Measurements from ENCODE around the gene PSMC5. TPM values are rescaled to one million over a fixed set of nuclear protein-coding genes. Genes with fewer than 3 reads are reported as not detected.
A peak's percentile ranks its signal among the peaks of the same experiment; 100 is the strongest.
"Not testable (repeated sequence)": the region's sequence is repeated elsewhere in the genome, so short reads cannot be mapped to it uniquely, and the experiment has no call there.

PSMC5 gene
- total RNA-seq, result 185 and 204 TPM in 2 replicates

- intact Hi-C loops (cut with micrococcal nuclease), result loop anchor here (1.0 to 5.0 kb wide), 4 partner anchors 16 to 680 kb away; partner anchors contain the start of genes CCDC47, CEP95, DDX5 and LIMD2
- H3K36me3 Mint-ChIP-seq (ENCODE audit: low read depth), result peaks cover 94% of the 10 kb centered on the region
- H3K27me3 Mint-ChIP-seq (ENCODE audit: low read depth), result no peaks in the 10 kb centered on the region
- H3K4me3 Mint-ChIP-seq (ENCODE audit: low read depth), result peak within 1 kb of the TSS; percentile 94
- peaks cover 56% of the 10 kb centered on the region for H3K4me1 Mint-ChIP-seq (ENCODE audit: low read depth)
- no peaks in the 10 kb centered on the region for H3K9me3 Mint-ChIP-seq
- peak; percentile 94 for DNase-seq (ENCODE audit: low spot score)
- H3K27ac Mint-ChIP-seq, result peak within 1 kb of the TSS; percentile 99
These were observed at the start of gene PSMC5, which contains the start of gene FTSJ3 for GRCh38 chr17:63827002-63827800. Gene PSMC5, plus strand, starts transcription at chr17:63827431. Its CDS starts 60 bp downstream, at chr17:63827491. Gene FTSJ3, minus strand, starts transcription at chr17:63827663. Its CDS starts 761 bp downstream, at chr17:63826902.

DNA sequence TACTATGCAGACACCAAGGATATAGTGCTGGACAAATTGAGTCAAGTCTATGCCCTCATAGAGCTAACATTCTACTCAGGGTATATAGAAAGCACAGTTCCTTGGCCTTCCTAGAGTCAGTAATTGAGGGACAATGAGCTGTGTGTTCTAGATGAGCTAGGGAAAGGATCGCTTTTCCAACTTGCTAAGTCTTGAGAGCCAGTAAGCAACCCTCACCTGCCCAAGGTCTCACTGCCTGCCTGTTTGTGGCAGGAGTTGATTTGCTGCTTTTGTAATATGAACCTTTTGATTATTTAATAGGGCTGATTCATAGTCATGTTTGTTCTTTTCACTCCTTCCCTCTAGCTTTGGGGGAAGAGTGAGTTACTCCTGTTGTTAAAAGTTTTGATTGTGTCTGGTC is 46.7 kb upstream of the PSMC5 start:
- Mint-ChIP-seq H3K9me3 (no peaks in the 10 kb centered on the region), H3K27me3 (ENCODE audit: low read depth) (no peaks in the 10 kb centered on the region), H3K27ac (peak overlapping the region; percentile 9), H3K4me1 (ENCODE audit: low read depth) (peaks cover 54% of the 10 kb centered on the region), H3K4me3 (ENCODE audit: low read depth) (no peak overlapping the region), H3K36me3 (ENCODE audit: low read depth) (peaks cover 59% of the 10 kb centered on the region)
- no peak for DNase-seq (ENCODE audit: low spot score)
- intact Hi-C loops (cut with micrococcal nuclease), result no loop called here

DNA sequence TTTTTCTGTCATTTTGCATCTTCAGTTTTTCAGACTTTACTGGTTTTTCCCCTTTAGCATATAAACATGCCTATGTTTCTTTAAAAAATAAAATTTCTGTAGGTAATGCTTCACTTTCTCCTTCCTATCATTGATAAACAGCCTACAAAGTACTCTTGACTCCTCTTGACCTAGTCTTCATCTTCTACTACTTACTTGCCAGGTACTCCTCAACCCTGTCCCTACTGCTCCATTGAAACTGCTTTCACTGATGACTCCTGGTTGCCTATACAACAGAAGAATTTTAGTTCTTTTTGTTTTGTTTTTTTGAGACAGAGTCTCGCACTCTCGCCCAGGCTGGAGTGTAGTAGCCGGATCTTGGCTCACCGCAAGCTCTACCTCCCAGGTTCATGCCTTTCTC is 46.3 kb upstream of the PSMC5 start:
- Mint-ChIP-seq H3K4me3 (ENCODE audit: low read depth) (no peak overlapping the region), H3K36me3 (ENCODE audit: low read depth) (peaks cover 61% of the 10 kb centered on the region), H3K4me1 (ENCODE audit: low read depth) (peaks cover 54% of the 10 kb centered on the region), H3K27ac (peak overlapping the region; percentile 29), H3K27me3 (ENCODE audit: low read depth) (no peaks in the 10 kb centered on the region), H3K9me3 (no peaks in the 10 kb centered on the region)
- DNase-seq (ENCODE audit: low spot score), result no peak
- intact Hi-C loops (cut with micrococcal nuclease), result no loop called here

DNA sequence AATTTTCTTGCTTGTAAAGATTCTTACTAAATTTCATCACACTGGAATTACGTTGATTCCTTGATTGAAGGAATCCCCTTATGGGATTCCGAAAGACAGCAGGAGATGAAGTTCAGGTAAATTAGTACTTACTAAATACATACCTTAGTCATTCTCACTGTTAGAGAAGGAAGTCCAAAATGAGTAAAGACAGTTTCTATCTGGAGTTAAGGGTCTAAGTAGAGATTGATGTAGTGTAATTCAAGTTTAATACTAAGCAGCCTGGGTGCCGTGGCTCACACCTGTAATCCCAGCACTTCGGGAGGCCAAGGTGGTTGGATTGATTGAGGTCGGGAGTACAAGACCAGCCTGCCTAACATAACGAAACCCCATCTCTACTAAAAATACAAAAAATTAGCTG is 43.7 kb upstream of the PSMC5 start:
- no peak for DNase-seq (ENCODE audit: low spot score)
- Mint-ChIP-seq H3K27ac (peak overlapping the region; percentile 18), H3K27me3 (ENCODE audit: low read depth) (no peaks in the 10 kb centered on the region), H3K36me3 (ENCODE audit: low read depth) (peaks cover 52% of the 10 kb centered on the region), H3K9me3 (no peaks in the 10 kb centered on the region), H3K4me3 (ENCODE audit: low read depth) (no peak overlapping the region), H3K4me1 (ENCODE audit: low read depth) (peaks cover 39% of the 10 kb centered on the region)
- intact Hi-C loops (cut with micrococcal nuclease), result no loop called here

GRCh38 chr17:63785556-63785955 is 41.7 kb upstream of the PSMC5 start:
- Mint-ChIP-seq H3K27me3 (ENCODE audit: low read depth) (no peaks in the 10 kb centered on the region), H3K27ac (no peak overlapping the region)
- intact Hi-C loops (cut with micrococcal nuclease), result no loop called here

DNA sequence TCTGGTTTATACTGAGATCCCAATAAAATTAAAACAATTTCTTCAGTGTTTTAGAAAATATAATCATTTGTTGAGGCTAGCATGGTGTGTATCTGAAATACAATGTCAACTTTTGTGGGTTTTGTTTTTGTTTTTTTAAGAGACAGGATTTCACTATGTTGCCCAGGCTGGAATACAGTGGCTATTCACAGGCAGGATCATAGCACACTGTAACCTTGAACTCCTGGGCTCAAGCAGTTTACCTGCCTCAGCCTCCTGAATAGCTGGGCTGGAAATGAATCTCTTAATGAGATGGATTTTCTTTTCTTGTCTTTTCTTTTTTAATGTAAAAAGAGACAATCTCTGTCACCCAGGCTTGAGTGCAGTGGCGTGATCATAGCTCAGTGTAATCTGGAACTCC is 41.1 kb upstream of the PSMC5 start:
- no peaks in the 10 kb centered on the region for H3K9me3 Mint-ChIP-seq
- peaks cover 43% of the 10 kb centered on the region for H3K36me3 Mint-ChIP-seq (ENCODE audit: low read depth)
- no peak overlapping the region for H3K27ac Mint-ChIP-seq
- no peak for DNase-seq (ENCODE audit: low spot score)
- no peaks in the 10 kb centered on the region for H3K27me3 Mint-ChIP-seq (ENCODE audit: low read depth)
- peaks cover 26% of the 10 kb centered on the region for H3K4me1 Mint-ChIP-seq (ENCODE audit: low read depth)
- intact Hi-C loops (cut with micrococcal nuclease), result no loop called here
- no peak overlapping the region for H3K4me3 Mint-ChIP-seq (ENCODE audit: low read depth)

More at GRCh38 chr17:63785556-63785955, 41.7 kb upstream of the PSMC5 start:
- DNase-seq (ENCODE audit: low spot score), result no peak
- peaks cover 30% of the 10 kb centered on the region for H3K4me1 Mint-ChIP-seq (ENCODE audit: low read depth)
- H3K9me3 Mint-ChIP-seq, result no peaks in the 10 kb centered on the region
- peaks cover 47% of the 10 kb centered on the region for H3K36me3 Mint-ChIP-seq (ENCODE audit: low read depth)
- H3K4me3 Mint-ChIP-seq (ENCODE audit: low read depth), result no peak overlapping the region

DNA sequence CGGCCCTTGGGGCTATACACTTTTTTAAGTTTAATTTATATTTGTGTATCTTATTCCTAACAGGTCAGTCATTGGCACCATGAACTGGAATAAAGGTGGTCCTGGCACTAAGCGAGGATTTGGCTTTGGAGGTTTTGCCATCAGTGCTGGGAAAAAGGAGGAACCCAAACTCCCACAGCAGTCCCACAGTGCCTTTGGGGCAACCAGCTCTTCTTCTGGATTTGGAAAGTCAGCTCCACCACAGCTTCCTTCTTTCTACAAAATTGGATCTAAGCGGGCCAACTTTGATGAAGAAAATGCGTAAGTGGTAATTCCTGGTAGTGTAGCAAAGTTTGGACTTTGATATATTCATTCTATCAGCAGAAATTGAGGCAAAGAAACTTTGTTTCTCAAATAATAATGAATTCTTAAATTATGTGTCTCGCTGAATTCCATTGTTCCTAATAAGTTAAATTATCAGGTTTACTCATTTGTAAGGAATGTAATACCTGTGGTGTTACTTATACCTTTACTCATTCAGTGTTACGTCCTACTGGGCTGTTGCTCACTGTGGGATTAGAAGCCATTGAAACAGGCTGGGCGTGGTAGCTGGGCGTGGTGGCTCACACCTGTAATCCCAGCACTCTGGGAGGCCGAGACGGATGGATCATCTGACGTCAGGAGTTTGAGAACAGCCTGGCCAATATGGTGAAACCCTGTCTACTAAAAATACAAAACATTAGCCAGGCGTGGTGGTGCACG is 40.1 kb upstream of the PSMC5 start:
- H3K4me1 Mint-ChIP-seq (ENCODE audit: low read depth), result peaks cover 24% of the 10 kb centered on the region
- H3K4me3 Mint-ChIP-seq (ENCODE audit: low read depth), result no peak overlapping the region

DNA sequence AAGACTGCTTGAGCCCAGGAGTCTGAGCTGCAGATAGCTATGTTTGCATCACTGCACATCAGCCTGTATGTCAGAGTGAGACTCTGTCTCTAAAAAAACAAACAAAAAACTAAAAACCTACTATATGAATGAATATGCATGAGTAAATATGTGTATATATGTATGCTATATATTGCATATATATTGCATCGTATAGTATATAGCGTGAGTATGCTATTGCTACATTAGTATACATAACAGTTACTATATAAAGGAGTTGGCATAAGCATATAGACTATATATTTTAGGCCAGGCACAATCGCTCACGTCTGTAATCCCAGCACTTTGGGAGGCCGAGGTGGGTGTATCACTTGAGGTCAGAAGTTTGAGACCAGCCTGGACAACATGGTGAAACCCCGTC is 37.2 kb upstream of the PSMC5 start:
- Mint-ChIP-seq H3K4me3 (ENCODE audit: low read depth) (no peak overlapping the region), H3K36me3 (ENCODE audit: low read depth) (peaks cover 54% of the 10 kb centered on the region), H3K9me3 (no peaks in the 10 kb centered on the region), H3K27ac (no peak overlapping the region), H3K27me3 (ENCODE audit: low read depth) (no peaks in the 10 kb centered on the region), H3K4me1 (ENCODE audit: low read depth) (peaks cover 7% of the 10 kb centered on the region)
- intact Hi-C loops (cut with micrococcal nuclease), result no loop called here
- no peak for DNase-seq (ENCODE audit: low spot score)

More for the DNA sequence above, 40.1 kb upstream of the PSMC5 start:
- no peaks in the 10 kb centered on the region for H3K27me3 Mint-ChIP-seq (ENCODE audit: low read depth)
- no peak for DNase-seq (ENCODE audit: low spot score)
- no peak overlapping the region for H3K27ac Mint-ChIP-seq
- peaks cover 46% of the 10 kb centered on the region for H3K36me3 Mint-ChIP-seq (ENCODE audit: low read depth)
- intact Hi-C loops (cut with micrococcal nuclease), result no loop called here
- no peaks in the 10 kb centered on the region for H3K9me3 Mint-ChIP-seq

- Mint-ChIP-seq H3K9me3 (no peaks in the 10 kb centered on the region), H3K27me3 (ENCODE audit: low read depth) (no peaks in the 10 kb centered on the region), H3K36me3 (ENCODE audit: low read depth) (peaks cover 61% of the 10 kb centered on the region), H3K4me1 (ENCODE audit: low read depth) (peaks cover 3% of the 10 kb centered on the region), H3K27ac (no peak overlapping the region), H3K4me3 (ENCODE audit: low read depth) (no peak overlapping the region)
- intact Hi-C loops (cut with micrococcal nuclease), result no loop called here
- no peak for DNase-seq (ENCODE audit: low spot score)
These were observed 35.0 kb upstream of the PSMC5 start for GRCh38 chr17:63792055-63792729.

DNA sequence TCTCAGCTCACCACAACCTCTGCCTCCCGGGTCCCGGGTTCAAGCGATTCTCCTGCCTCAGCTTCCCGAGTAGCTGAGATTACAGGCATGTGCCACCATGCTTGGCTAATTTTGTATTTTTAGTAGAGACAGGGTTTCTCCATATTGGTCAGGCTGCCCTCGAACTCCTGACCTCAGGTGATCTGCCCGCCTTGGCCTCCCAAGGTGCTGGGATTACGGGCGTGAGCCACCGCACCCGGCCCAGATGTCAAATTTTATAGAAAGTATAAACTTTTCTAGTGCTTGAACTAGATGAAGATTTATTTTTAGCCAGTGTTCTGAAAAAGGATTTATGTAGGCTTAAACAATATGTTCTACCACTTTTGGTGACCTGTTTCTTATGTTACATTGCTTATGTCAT is 30.9 kb upstream of the PSMC5 start:
- H3K9me3 Mint-ChIP-seq; H3K27me3 Mint-ChIP-seq (ENCODE audit: low read depth); H3K4me1 Mint-ChIP-seq (ENCODE audit: low read depth); H3K4me3 Mint-ChIP-seq (ENCODE audit: low read depth); DNase-seq (ENCODE audit: low spot score); intact Hi-C loops (cut with micrococcal nuclease); H3K27ac Mint-ChIP-seq: not testable (repeated sequence)
- peaks cover 78% of the 10 kb centered on the region for H3K36me3 Mint-ChIP-seq (ENCODE audit: low read depth)

DNA sequence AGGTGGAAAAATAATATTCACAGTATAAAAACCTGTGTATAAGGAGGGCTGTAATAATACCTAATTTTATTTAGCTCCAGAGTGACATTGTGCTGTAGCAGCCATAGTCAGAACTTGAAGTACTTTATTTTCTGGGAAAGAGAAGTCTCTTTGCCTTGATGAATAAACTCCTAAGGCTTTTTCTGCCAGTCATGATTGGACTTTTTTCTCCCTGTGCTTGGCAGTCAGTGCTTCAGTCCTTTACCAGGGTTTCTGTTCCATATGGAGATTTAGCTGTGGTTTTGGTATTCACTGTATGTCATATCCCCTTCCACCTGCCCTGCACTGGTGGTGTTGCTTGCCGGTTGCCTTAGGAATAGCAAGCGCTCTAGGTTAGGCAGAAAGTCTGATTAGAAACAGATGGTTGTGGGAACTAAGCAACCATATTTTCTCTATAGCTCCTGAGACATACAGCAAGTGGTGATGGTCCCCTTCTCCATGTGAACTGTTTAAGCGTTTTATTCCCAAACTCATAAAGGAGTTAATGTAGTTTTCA is 28.6 kb upstream of the PSMC5 start:
- Mint-ChIP-seq H3K4me3 (ENCODE audit: low read depth) (no peak overlapping the region), H3K4me1 (ENCODE audit: low read depth) (peaks cover 2% of the 10 kb centered on the region), H3K27me3 (ENCODE audit: low read depth) (no peaks in the 10 kb centered on the region), H3K27ac (no peak overlapping the region), H3K9me3 (no peaks in the 10 kb centered on the region), H3K36me3 (ENCODE audit: low read depth) (peaks cover 72% of the 10 kb centered on the region)
- intact Hi-C loops (cut with micrococcal nuclease), result no loop called here
- DNase-seq (ENCODE audit: low spot score), result no peak

DNA sequence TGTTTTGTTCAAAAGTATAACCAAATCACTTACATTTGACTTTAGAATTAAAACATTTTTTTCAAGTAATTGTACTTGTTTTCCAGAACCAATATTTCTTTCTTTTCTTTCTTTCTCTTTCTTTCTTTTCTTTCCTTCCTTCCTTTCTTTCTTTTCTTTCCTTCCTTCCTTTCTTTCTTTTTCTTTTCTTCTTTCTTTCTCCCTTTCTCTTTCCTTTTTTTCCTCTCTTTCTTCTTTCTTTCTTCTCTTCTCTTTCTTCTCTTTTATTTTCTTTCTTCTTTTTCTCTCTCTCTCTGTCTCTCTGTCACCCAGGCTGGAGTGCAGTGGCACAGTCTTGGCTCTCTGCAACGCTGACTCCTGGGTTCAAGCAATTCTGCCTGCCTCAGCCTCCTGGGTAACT is 26.4 kb upstream of the PSMC5 start:
- DNase-seq (ENCODE audit: low spot score), result no peak
- intact Hi-C loops (cut with micrococcal nuclease), result no loop called here
- Mint-ChIP-seq H3K4me3 (ENCODE audit: low read depth) (no peak overlapping the region), H3K4me1 (ENCODE audit: low read depth) (peaks cover 2% of the 10 kb centered on the region), H3K27ac (no peak overlapping the region), H3K27me3 (ENCODE audit: low read depth) (no peaks in the 10 kb centered on the region), H3K9me3 (no peaks in the 10 kb centered on the region), H3K36me3 (ENCODE audit: low read depth) (peaks cover 66% of the 10 kb centered on the region)

Data from activated T-helper 2 cell treated with anti-CD3 and anti-CD28 coated beads, Interferon-gamma antibody, Interleukin-2, Interleukin-4, amounts not matched to agents 10 μg/mL and 5 μg/mL and 100 μg/mL, durations not matched to agents 14 hours and 24 hours and 36 hours (primary cell).